ENCODE measurements around the gene FBF1. TPM values are rescaled to one million over a fixed set of nuclear protein-coding genes. Genes with fewer than 3 reads are reported as not detected.

FBF1 gene
- total and polyA plus RNA-seq, 12 donors: 3.1 to 87.6 (median 17.4) TPM

GRCh38 chr17:75892556-75893224 lies 48.2 kb downstream of the FBF1 start:
- peaks cover 11 to 22% of the 10 kb centered on the region in 2 donors for H3K4me1 ChIP-seq (replicated peaks in 1 of 2)
- 89 to 100% (median 95%) methylated on average over 2 to 16 of the region's 16 CpGs for WGBS, 4 donors
- no peak overlapping the region for H3K4me3 ChIP-seq
- peaks cover 0 to 11% of the 10 kb centered on the region in 2 donors for H3K36me3 ChIP-seq (replicated peaks in 1 of 2)
- TF ChIP-seq, protein P1, sequence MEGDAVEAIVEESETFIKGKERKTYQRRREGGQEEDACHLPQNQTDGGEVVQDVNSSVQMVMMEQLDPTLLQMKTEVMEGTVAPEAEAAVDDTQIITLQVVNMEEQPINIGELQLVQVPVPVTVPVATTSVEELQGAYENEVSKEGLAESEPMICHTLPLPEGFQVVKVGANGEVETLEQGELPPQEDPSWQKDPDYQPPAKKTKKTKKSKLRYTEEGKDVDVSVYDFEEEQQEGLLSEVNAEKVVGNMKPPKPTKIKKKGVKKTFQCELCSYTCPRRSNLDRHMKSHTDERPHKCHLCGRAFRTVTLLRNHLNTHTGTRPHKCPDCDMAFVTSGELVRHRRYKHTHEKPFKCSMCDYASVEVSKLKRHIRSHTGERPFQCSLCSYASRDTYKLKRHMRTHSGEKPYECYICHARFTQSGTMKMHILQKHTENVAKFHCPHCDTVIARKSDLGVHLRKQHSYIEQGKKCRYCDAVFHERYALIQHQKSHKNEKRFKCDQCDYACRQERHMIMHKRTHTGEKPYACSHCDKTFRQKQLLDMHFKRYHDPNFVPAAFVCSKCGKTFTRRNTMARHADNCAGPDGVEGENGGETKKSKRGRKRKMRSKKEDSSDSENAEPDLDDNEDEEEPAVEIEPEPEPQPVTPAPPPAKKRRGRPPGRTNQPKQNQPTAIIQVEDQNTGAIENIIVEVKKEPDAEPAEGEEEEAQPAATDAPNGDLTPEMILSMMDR (IDR thresholded peaks at IDR 0.05): no peak
- no peak for TF ChIP-seq POLR2A (IDR thresholded peaks at IDR 0.05)
- intact Hi-C loops (cut with DNase I): loop anchor here in 1 of 2 donors (10.0 kb wide), 1 partner anchor 118 kb away; a partner anchor contains a TSS
- H3K27me3 ChIP-seq: no peaks in the 10 kb centered on the region
- H3K9me3 ChIP-seq (replicated peaks in 1 of 3): no peaks in the 10 kb centered on the region
- no peak overlapping the region for H3K27ac ChIP-seq
- peak in 1 of 7 donors; percentile 15 for DNase-seq

DNA sequence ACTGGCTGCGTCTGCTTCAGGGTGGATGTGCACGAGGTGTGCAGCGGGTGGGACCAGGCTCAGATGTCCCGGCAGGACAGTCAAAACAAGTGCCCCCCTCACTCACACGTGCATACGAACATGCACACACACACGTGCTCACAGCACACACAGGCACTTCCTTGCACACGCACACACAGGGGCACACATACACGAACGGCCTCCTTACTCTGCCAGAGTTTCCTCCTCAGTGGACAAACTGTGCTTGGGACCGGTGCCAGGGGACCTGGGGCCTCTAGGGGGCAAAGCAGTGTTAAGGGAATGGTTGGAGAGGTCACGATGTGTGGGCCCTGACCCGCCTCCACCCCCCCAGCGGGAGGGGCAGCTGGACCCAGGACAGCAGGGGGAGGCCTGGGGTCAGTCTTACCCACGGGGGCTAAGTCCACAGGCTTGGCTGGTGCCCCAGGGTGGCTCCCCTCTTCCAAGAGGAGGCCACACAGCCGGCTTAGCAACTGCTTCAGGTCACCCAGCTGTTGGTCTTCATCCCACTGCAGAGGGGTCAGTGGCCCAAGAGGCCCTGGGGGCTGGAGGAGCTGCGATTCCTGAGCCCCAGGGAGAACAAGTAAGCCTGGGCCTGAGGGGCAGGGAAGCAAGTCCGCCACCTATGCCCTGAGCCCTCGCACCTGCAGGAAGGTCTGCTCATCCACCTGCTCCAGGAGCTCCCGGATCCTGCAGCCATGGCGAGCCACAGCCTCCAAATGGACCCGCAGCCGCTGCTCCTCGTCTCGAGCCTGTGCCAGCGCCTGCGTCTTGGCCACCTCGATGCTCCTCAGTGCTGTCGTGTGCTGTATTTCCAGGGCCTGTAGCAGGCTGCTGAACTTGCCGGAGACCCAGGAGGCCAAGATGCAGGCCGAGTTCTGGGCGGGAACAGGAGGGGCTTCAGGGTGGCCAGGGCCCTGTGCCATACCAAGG lies 49.0 kb downstream of the FBF1 start:
- 77 to 95% (median 82%) methylated on average over 17 to 32 of the region's 32 CpGs for WGBS, 4 donors
- H3K4me1 ChIP-seq (replicated peaks in 1 of 2): peaks cover 8 to 18% of the 10 kb centered on the region in 2 donors
- intact Hi-C loops (cut with DNase I): loop anchor here in 1 of 2 donors (10.0 kb wide), 1 partner anchor 117 kb away; a partner anchor contains a TSS
- no peak for TF ChIP-seq POLR2A (IDR thresholded peaks at IDR 0.05)
- TF ChIP-seq, protein P1 (IDR thresholded peaks at IDR 0.05): no peak
- H3K36me3 ChIP-seq (replicated peaks in 1 of 2): peaks cover 0 to 11% of the 10 kb centered on the region in 2 donors
- DNase-seq: no peak
- H3K4me3 ChIP-seq: no peak overlapping the region
- H3K9me3 ChIP-seq (replicated peaks in 1 of 3): no peaks in the 10 kb centered on the region
- H3K27ac ChIP-seq: no peak overlapping the region
- H3K27me3 ChIP-seq: no peaks in the 10 kb centered on the region

DNA sequence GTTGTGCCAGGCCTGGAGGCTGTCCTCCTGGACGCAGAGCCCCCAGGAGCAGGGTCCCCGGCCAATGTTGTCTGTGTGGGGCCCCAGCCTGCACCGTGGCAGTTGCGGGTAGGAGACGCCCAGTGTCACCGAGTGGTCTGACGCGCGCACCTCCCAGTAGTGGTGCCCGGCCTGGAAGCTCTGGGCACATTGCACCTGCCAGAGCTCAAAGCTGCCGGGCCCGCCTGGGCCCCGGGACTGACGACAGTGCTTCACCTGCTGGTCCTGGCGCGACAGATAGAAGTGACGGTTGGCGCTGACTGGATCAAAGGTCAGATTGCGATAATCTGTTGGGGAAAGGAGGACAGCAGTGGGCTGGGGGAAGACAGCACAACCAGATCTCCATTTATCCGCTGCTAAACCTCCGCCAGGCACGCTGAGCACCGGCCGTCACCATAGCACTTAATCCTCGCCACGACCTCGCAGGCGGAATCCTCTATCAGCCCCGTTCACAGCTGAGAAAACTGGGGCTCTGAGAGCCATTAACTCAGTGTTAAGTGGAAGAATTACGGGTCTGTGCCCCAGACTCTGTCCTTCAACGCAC lies 49.7 kb downstream of the FBF1 start:
- no peak overlapping the region for H3K4me3 ChIP-seq
- no peak overlapping the region for H3K27ac ChIP-seq
- no peaks in the 10 kb centered on the region for H3K27me3 ChIP-seq
- DNase-seq: no peak
- no peaks in the 10 kb centered on the region for H3K9me3 ChIP-seq (replicated peaks in 1 of 3)
- WGBS, 4 donors: 94 to 97% (median 95%) methylated on average over 26 to 31 of the region's 31 CpGs
- TF ChIP-seq, protein P1 (IDR thresholded peaks at IDR 0.05): no peak
- TF ChIP-seq POLR2A (IDR thresholded peaks at IDR 0.05): no peak
- H3K4me1 ChIP-seq (replicated peaks in 1 of 2): peaks cover 7 to 18% of the 10 kb centered on the region in 2 donors
- intact Hi-C loops (cut with DNase I): loop anchor here in 1 of 2 donors (10.0 kb wide), 1 partner anchor 116 kb away; a partner anchor contains a TSS
- peaks cover 0 to 11% of the 10 kb centered on the region in 2 donors for H3K36me3 ChIP-seq (replicated peaks in 1 of 2)

DNA sequence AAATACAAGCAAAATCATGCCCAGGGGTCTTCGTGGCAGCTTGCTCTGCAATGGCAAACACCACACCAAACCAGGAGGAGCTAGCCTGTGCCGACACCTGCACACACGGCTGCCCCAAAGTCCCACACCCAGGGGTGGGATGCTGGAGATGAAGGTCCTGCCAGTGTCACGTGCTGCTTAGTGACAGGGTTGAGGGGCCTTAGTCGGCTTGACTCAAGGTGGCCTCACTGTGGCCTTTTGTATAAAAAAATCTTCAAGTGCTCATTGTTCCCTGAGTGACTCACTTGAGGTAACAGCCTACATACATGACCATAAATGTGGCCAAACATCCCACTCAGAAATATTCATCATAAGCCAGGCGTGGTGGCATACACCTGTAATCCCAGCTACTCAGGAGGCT lies 51.4 kb downstream of the FBF1 start:
- Histone ChIP-seq H3K9me3 (replicated peaks in 1 of 3) (no peaks in the 10 kb centered on the region), H3K27ac (no peak overlapping the region), H3K27me3 (no peaks in the 10 kb centered on the region), H3K4me1 (replicated peaks in 1 of 2) (peaks cover 0 to 1% of the 10 kb centered on the region in 2 donors), H3K4me3 (no peak overlapping the region), H3K36me3 (replicated peaks in 1 of 2) (peaks cover 0 to 11% of the 10 kb centered on the region in 2 donors)
- intact Hi-C loops (cut with DNase I): no loop called here
- TF ChIP-seq, protein P1 (IDR thresholded peaks at IDR 0.05): no peak
- no peak for TF ChIP-seq POLR2A (IDR thresholded peaks at IDR 0.05)
- 79 to 100% (median 82%) methylated on average over 1 to 6 of the region's 6 CpGs for WGBS, 4 donors
- no peak for DNase-seq

All from adrenal gland (tissue), 12 donors.